SHP77 treated with DMSO at 0.1 percent for 48 hours (cell line): ENCODE data around the gene GNL1.
"Not testable (repeated sequence)": the region's sequence is repeated elsewhere in the genome, so short reads cannot be mapped to it uniquely, and the experiment has no call there.

Source experiments
- DNase-seq: peaks from one replicate; lab custom pipeline; 2025; lab: John Stamatoyannopoulos, UW

The GNL1 gene

DNA sequence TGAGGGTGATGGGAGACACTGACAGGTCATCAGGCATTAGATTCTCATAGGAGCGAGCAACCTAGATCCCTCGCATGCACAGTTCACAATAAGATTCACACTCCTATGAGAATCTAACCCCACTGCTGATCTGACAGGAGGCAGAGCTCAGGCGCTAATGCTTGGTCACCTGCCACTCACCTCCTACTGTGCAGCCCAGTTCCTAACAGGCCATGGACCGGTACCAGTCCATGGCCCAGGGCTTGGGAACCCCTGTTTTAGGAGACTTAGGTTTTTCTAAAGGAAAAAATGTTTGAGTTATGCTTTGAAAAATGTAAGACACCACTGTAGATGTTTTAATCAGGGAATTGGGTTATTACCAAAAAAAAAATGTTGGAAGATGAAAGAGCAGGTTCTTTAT, 60.3 kb downstream of the GNL1 start:
- DNase-seq, result no peak

DNA sequence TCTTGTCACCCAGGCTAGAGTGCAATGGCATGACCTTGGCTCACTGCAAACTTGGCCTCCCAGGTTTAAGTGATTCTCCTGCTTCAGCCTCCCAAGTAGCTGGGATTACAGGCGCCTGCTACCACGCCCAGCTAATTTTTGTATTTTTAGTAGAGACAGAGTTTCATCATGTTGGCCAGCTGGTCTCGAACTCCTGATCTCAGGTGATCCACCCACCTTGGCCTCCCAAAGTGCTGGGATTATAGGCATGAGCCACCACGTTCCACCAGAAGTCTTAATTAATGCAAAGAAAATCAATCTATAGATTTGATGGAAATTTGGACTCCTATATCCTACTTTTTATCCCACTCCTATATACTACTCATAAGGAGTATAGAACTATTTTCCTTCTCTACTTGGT, 61.2 kb downstream of the GNL1 start:
- not testable (repeated sequence) for DNase-seq

GRCh38 chr6:30494291-30494861, 61.9 kb downstream of the GNL1 start:
- no peak for DNase-seq

DNA sequence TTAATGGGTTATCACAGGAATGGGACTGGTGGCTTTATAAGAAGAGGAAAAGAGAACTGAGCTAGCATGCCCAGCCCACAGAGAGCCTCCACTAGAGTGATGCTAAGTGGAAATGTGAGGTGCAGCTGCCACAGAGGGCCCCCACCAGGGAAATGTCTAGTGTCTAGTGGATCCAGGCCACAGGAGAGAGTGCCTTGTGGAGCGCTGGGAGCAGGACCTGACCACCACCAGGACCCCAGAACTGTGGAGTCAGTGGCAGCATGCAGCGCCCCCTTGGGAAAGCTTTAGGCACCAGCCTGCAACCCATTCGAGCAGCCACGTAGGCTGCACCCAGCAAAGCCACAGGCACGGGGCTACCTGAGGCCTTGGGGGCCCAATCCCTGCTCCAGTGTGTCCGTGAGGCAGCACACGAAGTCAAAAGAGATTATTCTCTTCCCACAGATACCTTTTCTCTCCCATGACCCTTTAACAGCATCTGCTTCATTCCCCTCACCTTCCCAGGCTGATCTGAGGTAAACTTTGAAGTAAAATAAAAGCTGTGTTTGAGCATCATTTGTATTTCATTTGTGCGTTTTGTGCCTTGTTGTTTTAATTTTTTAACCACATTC, 62.5 kb downstream of the GNL1 start:
- no peak for DNase-seq

DNA sequence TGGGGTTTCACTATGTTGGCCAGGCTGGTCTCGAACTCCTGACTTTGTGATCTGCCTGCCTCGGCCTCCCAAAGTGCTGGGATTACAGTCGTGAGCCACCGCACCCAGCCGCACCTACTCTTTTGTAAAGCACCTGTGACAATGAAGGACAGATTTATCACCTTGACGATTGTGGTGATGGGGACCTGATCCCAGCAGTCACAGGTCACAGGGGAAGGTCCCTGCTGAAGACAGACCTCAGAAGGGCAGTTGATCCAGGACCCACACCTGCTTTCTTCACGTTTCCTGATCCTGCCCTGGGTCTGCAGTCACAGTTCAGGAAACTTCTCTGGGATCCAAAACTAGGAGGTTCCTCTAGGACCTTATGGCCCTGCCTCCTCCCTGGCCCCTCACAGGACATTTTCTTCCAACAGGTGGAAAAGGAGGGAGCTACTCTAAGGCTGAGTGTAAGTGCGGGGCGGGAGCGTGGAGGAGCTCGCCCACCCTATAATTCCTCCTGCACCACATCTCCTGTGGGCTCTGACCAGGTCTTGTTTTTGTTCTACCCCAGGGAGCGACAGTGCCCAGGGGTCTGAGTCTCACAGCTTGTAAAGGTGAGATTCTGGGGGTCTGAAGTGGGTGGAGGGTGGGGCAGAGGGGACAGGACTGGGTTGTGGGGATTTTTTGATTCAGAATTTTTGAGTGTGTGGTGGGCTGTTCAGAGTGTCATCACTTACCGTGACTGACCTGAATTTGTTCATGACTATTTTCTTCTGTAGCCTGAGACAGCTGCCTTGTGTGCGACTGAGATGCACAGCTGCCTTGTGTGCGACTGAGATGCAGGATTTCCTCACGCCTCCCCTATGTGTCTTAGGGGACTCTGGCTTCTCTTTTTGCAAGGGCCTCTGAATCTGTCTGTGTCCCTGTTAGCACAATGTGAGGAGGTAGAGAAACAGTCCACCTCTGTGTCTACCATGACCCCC, 64.0 kb downstream of the GNL1 start:
- no peak for DNase-seq
